Sigmoid colon (tissue), 4 donors: ENCODE data around the gene NPTX1.

ENCODE experiments used
- EP300 ChIP-seq, 4 donors: sonication (generic); formaldehyde crosslinking; IDR thresholded peaks; one replicate each; pipeline ENCODE4 v1.6.1; 2017; ENCODE audit warnings: antibody characterized with exemption in 4 of 4
- POLR2A ChIP-seq, 2 donors: fragments of 450-650 bp; IDR thresholded peaks; one replicate each; pipeline ENCODE4 v1.6.1; 2016; ENCODE audit warnings: antibody characterized with exemption in 2 of 2, mild to moderate bottlenecking in 2 of 2, moderate library complexity in 2 of 2
- POLR2AphosphoS5 ChIP-seq, 4 donors: sonication (generic); formaldehyde crosslinking; IDR thresholded peaks; one replicate each; pipeline ENCODE4 v1.6.1; 2017; ENCODE audit warnings: antibody characterized with exemption in 4 of 4
- TF ChIP-seq, protein P1 (sequence below), 4 experiments: fragments of 450-650 bp in 3 of 4; fragments of 200-600 bp in 1 of 4; IDR thresholded peaks; one replicate each; pipeline ENCODE4 v1.5.1; 2016 to 2019; ENCODE audit warnings: antibody characterized with exemption in 4 of 4, mild to moderate bottlenecking in 3 of 4, moderate library complexity in 2 of 4

DNA sequence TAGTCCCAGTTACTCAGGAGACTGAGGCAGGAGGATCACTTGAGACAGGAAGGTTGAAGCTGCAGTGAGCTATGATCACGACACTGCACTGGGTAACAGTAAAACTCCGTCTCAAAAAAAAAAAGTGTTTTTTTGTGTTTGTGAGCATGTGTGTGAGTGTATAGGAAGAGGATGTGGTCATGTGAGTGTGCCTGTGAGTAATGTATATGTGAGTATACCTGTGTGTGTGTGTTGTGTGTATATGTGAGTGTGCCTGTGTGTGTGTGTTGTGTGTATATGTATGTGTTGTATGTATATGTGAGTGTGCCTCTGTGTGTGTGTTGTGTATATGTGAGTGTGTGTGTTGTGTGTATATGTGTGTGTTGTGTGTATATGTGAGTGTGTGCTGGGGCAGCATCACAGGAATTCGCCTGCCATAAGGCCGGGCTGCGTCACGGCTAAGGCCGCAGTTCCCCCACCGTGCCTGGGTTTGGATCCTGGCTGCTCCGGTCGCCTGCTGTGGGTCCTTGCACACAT lies 21.4 kb upstream of the NPTX1 start:
- TF ChIP-seq EP300 (IDR thresholded peaks at IDR 0.05) = no peak
- TF ChIP-seq, protein P1, sequence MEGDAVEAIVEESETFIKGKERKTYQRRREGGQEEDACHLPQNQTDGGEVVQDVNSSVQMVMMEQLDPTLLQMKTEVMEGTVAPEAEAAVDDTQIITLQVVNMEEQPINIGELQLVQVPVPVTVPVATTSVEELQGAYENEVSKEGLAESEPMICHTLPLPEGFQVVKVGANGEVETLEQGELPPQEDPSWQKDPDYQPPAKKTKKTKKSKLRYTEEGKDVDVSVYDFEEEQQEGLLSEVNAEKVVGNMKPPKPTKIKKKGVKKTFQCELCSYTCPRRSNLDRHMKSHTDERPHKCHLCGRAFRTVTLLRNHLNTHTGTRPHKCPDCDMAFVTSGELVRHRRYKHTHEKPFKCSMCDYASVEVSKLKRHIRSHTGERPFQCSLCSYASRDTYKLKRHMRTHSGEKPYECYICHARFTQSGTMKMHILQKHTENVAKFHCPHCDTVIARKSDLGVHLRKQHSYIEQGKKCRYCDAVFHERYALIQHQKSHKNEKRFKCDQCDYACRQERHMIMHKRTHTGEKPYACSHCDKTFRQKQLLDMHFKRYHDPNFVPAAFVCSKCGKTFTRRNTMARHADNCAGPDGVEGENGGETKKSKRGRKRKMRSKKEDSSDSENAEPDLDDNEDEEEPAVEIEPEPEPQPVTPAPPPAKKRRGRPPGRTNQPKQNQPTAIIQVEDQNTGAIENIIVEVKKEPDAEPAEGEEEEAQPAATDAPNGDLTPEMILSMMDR (IDR thresholded peaks at IDR 0.05) = no peak
- no peak for TF ChIP-seq POLR2AphosphoS5 (IDR thresholded peaks at IDR 0.05)
- no peak for TF ChIP-seq POLR2A (IDR thresholded peaks at IDR 0.05)
